ENCODE data around the gene OPA1. TPM values are rescaled to one million over a fixed set of nuclear protein-coding genes. Genes with fewer than 3 reads are reported as not detected.

OPA1 gene
- total and polyA plus RNA-seq, 7 donors: 29.4 to 129 (median 73.4) TPM

DNA sequence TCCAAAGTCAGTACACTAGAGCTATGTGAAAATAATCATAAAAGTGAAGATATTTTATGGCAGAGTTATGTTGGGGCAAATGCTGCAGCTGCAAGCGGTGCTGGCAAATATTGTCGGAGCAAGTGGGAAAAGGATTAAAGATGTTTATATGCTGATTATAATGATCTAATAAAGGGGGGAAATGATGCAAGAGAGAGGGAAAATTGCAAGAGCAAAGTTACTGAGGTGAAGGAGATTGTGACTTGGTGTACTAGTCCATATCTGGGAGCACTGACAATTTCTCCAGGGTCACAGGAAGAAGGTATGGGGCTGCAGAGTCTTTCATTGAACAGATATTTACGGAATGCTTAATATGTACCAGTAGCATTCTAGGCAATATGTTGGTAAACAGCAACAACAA is 45.8 kb downstream of the OPA1 start:
- H3K4me3 ChIP-seq: no peak overlapping the region
- intact Hi-C loops (cut with DNase I): no loop called here
- no peak for ATAC-seq
- no peaks in the 10 kb centered on the region for H3K27me3 ChIP-seq (ENCODE audit: insufficient read depth in 3 of 3, low read length in 2 of 3)
- peaks cover 7 to 93% of the 10 kb centered on the region in 2 donors for H3K36me3 ChIP-seq (ENCODE audit: insufficient read depth in 1 of 2, low read depth in 1 of 2)
- H3K9me3 ChIP-seq: no peaks in the 10 kb centered on the region
- 92 to 98% (median 92%) methylated on average over 3 of the region's 3 CpGs for WGBS, 3 donors
- H3K27ac ChIP-seq: no peak overlapping the region
- no peak for DNase-seq
- H3K4me1 ChIP-seq: no peaks in the 10 kb centered on the region
- TF ChIP-seq, protein P1, sequence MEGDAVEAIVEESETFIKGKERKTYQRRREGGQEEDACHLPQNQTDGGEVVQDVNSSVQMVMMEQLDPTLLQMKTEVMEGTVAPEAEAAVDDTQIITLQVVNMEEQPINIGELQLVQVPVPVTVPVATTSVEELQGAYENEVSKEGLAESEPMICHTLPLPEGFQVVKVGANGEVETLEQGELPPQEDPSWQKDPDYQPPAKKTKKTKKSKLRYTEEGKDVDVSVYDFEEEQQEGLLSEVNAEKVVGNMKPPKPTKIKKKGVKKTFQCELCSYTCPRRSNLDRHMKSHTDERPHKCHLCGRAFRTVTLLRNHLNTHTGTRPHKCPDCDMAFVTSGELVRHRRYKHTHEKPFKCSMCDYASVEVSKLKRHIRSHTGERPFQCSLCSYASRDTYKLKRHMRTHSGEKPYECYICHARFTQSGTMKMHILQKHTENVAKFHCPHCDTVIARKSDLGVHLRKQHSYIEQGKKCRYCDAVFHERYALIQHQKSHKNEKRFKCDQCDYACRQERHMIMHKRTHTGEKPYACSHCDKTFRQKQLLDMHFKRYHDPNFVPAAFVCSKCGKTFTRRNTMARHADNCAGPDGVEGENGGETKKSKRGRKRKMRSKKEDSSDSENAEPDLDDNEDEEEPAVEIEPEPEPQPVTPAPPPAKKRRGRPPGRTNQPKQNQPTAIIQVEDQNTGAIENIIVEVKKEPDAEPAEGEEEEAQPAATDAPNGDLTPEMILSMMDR (IDR thresholded peaks at IDR 0.05): no peak

DNA sequence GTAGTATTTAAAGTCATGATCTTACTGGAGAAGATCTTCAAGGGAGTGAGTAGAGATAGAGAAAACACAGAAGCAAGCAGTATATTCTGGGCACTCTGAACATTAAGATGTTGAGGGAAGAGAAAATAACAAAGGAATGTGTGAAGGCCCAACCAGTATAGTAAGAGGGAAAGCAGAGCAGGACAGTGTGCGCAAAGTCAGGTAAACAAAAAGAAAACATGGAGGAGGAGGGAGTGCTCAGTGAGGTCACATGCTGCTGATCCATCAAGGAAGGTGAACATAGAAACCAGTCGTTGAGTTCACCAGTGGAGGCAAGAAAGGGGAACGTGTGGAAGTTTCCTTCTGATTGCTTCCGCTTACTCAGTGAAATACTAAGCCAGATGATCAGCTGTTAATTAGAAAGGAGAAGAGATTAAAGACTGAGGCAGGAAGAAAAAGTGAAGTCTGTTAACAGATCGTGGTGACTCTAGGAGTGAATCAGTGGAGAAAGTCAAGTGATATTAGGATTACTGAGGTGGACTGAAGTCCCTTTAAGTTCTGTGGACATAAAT is 47.2 kb downstream of the OPA1 start:
- intact Hi-C loops (cut with DNase I): no loop called here
- WGBS, 3 donors: 79 to 92% (median 90%) methylated on average over 5 of the region's 5 CpGs
- no peak overlapping the region for H3K4me3 ChIP-seq
- no peaks in the 10 kb centered on the region for H3K9me3 ChIP-seq
- TF ChIP-seq, protein P1 (IDR thresholded peaks at IDR 0.05): no peak
- ATAC-seq (no peak), DNase-seq (no peak)
- no peaks in the 10 kb centered on the region for H3K27me3 ChIP-seq (ENCODE audit: insufficient read depth in 3 of 3, low read length in 2 of 3)
- H3K36me3 ChIP-seq (ENCODE audit: insufficient read depth in 1 of 2, low read depth in 1 of 2): peaks cover 7 to 98% of the 10 kb centered on the region in 2 donors
- no peak overlapping the region for H3K27ac ChIP-seq
- H3K4me1 ChIP-seq: no peaks in the 10 kb centered on the region

DNA sequence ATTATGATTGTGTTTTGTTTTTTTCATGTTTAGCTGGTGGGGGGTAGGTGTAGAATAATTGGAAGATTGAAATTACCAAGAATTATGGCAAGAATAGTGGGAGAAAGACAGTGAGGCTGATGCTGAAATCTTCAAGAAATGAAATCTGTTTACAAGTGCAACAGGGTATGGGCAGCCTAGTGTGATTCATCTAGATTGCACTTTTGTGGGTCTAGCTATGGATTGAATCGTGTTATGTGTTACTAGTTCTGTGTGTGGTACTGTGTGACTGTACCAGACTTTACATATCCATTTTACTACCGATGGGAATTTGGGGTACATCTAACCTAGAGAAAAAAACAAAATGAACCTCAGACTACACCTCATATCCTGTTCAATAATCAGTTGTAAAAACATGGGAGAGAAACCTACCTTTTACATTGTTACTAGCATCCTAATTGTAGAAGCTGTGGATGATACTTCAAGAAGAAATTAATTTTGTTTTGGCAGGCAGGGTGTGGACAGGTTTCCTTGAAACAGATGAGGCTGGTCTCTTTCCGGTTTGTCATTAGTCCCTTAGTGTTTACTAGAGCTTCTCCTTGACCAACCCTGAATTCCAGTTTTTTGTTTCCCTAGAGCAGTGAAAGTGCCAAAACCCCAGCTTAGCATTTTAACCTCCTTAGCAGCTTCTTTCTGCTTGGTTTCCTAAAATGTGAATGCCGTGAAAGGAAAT is 47.9 kb downstream of the OPA1 start:
- Histone ChIP-seq H3K4me3 (no peak overlapping the region), H3K4me1 (no peaks in the 10 kb centered on the region), H3K36me3 (ENCODE audit: insufficient read depth in 1 of 2, low read depth in 1 of 2) (peaks cover 7 to 98% of the 10 kb centered on the region in 2 donors), H3K27ac (no peak overlapping the region), H3K27me3 (ENCODE audit: insufficient read depth in 3 of 3, low read length in 2 of 3) (no peaks in the 10 kb centered on the region), H3K9me3 (no peaks in the 10 kb centered on the region)
- DNase-seq: no peak
- no peak for ATAC-seq
- WGBS, 3 donors: 78 to 84% (median 78%) methylated on average over 4 of the region's 4 CpGs
- TF ChIP-seq, protein P1 (IDR thresholded peaks at IDR 0.05): no peak
- intact Hi-C loops (cut with DNase I): no loop called here

DNA sequence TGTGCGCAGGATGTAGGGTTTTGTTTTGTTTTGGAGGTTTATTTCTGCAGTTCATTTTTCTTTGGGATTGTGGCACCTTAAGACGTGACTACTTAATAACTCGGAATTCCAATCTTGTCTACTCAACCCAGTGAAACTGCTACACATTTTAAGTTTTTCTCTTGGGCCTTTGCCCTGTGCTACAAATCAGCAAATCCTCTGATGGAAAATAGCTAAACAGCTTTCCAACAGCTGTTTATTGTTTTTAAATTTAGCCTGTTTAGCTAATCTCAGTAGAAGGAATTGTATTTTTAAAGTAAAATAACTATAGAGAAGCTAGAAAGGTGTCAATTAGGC is 48.4 kb downstream of the OPA1 start:
- 73 to 90% (median 77%) methylated on average over 3 of the region's 3 CpGs for WGBS, 3 donors
- ATAC-seq (no peak), DNase-seq (no peak)
- Histone ChIP-seq H3K27ac (no peak overlapping the region), H3K4me3 (no peak overlapping the region), H3K9me3 (no peaks in the 10 kb centered on the region), H3K4me1 (no peaks in the 10 kb centered on the region), H3K27me3 (ENCODE audit: insufficient read depth in 3 of 3, low read length in 2 of 3) (no peaks in the 10 kb centered on the region), H3K36me3 (ENCODE audit: insufficient read depth in 1 of 2, low read depth in 1 of 2) (peaks cover 7 to 98% of the 10 kb centered on the region in 2 donors)
- TF ChIP-seq, protein P1 (IDR thresholded peaks at IDR 0.05): no peak
- intact Hi-C loops (cut with DNase I): no loop called here

DNA sequence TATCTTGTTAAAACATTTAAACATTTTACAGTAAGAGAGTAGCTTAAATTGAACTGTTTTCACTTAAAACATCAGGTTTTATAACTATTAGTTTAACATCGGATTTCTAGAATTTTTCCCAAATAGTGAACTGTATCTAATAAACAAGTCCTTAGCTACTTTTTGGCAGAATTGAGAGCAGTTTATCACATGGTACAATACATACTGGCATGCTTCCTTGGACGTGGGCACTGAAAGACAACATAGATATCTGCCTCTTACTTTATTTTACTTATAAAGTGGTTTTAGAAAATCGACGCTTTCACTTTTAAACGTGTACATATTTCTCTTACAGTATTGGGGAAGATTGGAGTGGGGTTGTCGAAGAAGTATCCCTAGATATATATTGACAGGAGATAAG is 52.8 kb downstream of the OPA1 start:
- no peaks in the 10 kb centered on the region for H3K9me3 ChIP-seq
- TF ChIP-seq, protein P1 (IDR thresholded peaks at IDR 0.05): no peak
- intact Hi-C loops (cut with DNase I): no loop called here
- H3K27me3 ChIP-seq (ENCODE audit: insufficient read depth in 3 of 3, low read length in 2 of 3): no peaks in the 10 kb centered on the region
- 84 to 91% (median 88%) methylated on average over 6 of the region's 6 CpGs for WGBS, 3 donors
- ATAC-seq (no peak), DNase-seq (no peak)
- H3K36me3 ChIP-seq (ENCODE audit: insufficient read depth in 1 of 2, low read depth in 1 of 2): peaks cover 11 to 100% of the 10 kb centered on the region in 2 donors
- no peak overlapping the region for H3K4me3 ChIP-seq
- no peaks in the 10 kb centered on the region for H3K4me1 ChIP-seq
- H3K27ac ChIP-seq: no peak overlapping the region

Measured in psoas muscle (tissue), 8 donors.